BE2C (cell line): ENCODE data around the gene HLA-DQB1.
"Not testable (repeated sequence)": the region's sequence is repeated elsewhere in the genome, so short reads cannot be mapped to it uniquely, and the experiment has no call there.

Source experiments
- DNase-seq: peaks from one replicate; pipeline ENCODE4 v3.0.0-alpha.2; 2020
- H3K27me3 ChIP-seq: fragments of 250-450 bp; sonication (Bioruptor Pico); 2 replicates; pipeline ENCODE4 v1.5.1; 2020; ENCODE audit warnings: mild to moderate bottlenecking
- H3K36me3 ChIP-seq: fragments of 250-450 bp; sonication (Bioruptor Pico); 2 replicates; pipeline ENCODE4 v1.5.1; 2020; ENCODE audit warnings: mild to moderate bottlenecking
- H3K4me1 ChIP-seq: fragments of 250-450 bp; sonication (Bioruptor Pico); 2 replicates; pipeline ENCODE4 v1.5.1; 2020
- H3K4me3 ChIP-seq: 2 replicates; pipeline ENCODE4 v1.5.1; 2011; ENCODE audit warnings: low read depth, low read length
- H3K9me3 ChIP-seq: fragments of 250-450 bp; sonication (Bioruptor Pico); 2 replicates; pipeline ENCODE4 v1.5.1; 2020
- CTCF ChIP-seq: IDR thresholded peaks from 2 replicates; pipeline ENCODE4 v1.5.1; 2012; ENCODE audit warnings: mild to moderate bottlenecking, low read depth, low read length

The HLA-DQB1 gene

DNA sequence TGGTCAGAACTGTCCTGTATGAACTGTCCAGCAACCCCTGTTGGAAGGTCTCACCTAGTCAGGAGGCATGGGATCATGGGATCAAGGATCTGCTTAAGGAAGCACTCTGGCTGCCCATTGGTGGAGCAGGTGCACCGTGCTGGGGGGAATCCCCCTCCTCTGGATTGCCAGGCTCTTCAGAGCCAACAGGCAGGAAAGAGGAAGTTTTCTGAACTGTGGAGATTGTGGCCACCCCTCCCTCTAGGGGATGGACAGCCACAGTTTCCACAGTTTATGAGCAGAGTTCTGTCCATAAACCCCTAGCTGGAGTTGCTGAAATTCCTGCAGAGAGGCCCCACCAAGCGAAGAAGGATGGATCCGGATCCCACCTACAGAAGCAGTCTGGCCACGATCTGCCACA lies 13.0 kb upstream of the HLA-DQB1 start:
- no peak overlapping the region for H3K4me3 ChIP-seq
- no peaks in the 10 kb centered on the region for H3K36me3 ChIP-seq
- DNase-seq: no peak
- TF ChIP-seq CTCF: no peak
- H3K27me3 ChIP-seq: no peaks in the 10 kb centered on the region
- no peaks in the 10 kb centered on the region for H3K9me3 ChIP-seq
- no peaks in the 10 kb centered on the region for H3K4me1 ChIP-seq

GRCh38 chr6:32674123-32674522 lies 7.7 kb upstream of the HLA-DQB1 start:
- not testable (repeated sequence) for H3K9me3 ChIP-seq, H3K4me3 ChIP-seq, H3K4me1 ChIP-seq, H3K36me3 ChIP-seq, DNase-seq, H3K27me3 ChIP-seq

DNA sequence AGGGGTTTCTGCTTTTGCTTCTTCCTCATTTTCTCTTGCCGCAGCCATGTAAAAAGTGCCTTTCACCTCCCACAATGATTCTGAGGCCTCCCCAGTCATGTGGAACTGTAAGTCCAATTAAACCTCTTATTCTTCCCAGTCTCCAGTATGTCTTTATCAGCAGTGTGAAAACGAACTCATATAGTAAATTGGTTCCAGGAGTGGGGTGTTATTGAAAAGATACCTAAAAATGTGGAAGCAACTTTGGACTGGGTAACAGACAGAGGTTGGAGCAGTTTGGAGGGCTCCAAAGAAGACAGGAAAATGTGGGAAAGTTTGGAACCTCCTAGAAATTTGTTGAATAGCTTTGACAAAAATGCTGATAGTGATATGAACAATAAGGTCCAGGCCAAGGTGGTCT lies 5.5 kb upstream of the HLA-DQB1 start:
- not testable (repeated sequence) for H3K27me3 ChIP-seq, DNase-seq, H3K9me3 ChIP-seq, H3K4me3 ChIP-seq, H3K36me3 ChIP-seq, H3K4me1 ChIP-seq

DNA sequence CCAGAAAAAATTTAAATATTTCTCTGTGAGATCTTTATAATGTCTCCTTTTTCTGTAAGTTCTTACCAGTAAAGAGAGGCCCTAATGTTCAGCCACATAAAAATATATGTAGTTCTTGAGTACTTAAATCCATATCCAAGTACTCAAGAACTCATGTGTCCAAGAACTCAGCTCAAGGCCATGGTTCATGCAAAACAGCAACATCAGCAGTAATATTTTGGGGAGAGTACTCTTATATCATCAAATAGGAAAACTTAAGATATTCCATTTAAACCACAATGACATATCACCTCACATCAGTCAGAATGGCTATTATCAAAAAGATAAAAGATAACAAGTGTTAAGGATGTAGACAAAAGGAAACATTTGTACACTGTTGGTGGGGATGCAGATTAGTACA lies 3.4 kb upstream of the HLA-DQB1 start:
- H3K4me1 ChIP-seq: no peaks in the 10 kb centered on the region

DNA sequence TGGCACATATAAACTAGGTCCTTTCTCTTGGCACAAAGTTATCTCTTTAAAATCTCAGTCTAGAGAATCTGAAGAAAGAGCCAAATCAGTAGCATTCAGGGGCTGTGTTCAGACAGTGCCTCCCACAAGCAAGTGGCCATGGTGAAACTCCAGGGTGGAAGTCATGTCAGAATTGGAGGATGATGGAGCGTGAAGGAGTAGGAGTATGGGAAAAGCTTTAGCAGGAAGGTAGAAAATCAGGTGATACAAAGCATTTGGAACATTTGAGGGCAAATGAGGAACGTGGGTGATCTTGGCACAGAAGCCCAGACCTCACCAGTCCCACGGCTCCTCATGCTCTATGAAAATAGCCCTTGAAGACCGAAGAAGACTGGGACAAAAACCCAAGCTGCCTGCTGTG lies 2.8 kb upstream of the HLA-DQB1 start:
- no peak for TF ChIP-seq CTCF
- Histone ChIP-seq H3K27me3 (peaks cover 8% of the 10 kb centered on the region), H3K4me1 (no peaks in the 10 kb centered on the region), H3K9me3 (no peaks in the 10 kb centered on the region), H3K4me3 (no peak overlapping the region), H3K36me3 (no peaks in the 10 kb centered on the region)
- DNase-seq: no peak

More for the DNA sequence above, 3.4 kb upstream of the HLA-DQB1 start:
- TF ChIP-seq CTCF: no peak
- DNase-seq: no peak
- no peaks in the 10 kb centered on the region for H3K9me3 ChIP-seq
- H3K36me3 ChIP-seq: no peaks in the 10 kb centered on the region
- no peak overlapping the region for H3K4me3 ChIP-seq
- H3K27me3 ChIP-seq: peaks cover 5% of the 10 kb centered on the region

DNA sequence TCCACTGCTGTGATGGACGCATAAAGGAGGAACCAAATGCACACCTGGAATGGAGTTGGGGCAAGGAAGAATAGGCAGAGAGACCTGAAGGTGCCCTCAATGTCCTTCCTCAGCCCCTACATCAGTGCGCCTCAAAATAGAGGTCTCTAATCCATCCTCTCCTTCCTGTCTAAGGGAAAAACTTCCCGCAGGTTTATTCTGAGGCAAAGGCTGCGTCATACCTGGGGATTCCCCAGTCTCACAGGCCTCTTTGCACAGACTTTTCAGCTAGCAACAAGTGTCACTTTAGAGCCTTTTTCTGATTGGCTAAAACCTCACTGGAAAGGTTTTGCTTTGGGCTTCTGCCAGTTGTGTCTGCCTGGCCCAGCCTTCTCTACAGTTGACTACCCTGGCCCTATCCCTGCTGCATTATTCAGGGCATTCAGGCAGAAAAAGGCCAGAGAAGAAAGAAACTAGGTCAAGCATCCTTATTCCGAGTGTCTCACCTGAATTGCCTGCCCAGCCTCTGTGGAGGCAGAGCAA lies 1.8 kb upstream of the HLA-DQB1 start:
- no peaks in the 10 kb centered on the region for H3K9me3 ChIP-seq
- TF ChIP-seq CTCF: no peak
- H3K4me1 ChIP-seq: no peaks in the 10 kb centered on the region
- DNase-seq: no peak
- H3K36me3 ChIP-seq: no peaks in the 10 kb centered on the region
- no peak overlapping the region for H3K4me3 ChIP-seq
- peaks cover 8% of the 10 kb centered on the region for H3K27me3 ChIP-seq

GRCh38 chr6:32665661-32666060 lies 796 bp downstream of the HLA-DQB1 start:
- H3K27me3 ChIP-seq: peaks cover 8% of the 10 kb centered on the region
- no peaks in the 10 kb centered on the region for H3K36me3 ChIP-seq
- TF ChIP-seq CTCF: no peak
- no peak overlapping the region for H3K4me3 ChIP-seq
- H3K4me1 ChIP-seq: no peaks in the 10 kb centered on the region
- no peaks in the 10 kb centered on the region for H3K9me3 ChIP-seq
- DNase-seq: no peak
